ENCODE results near the gene SCPEP1.

- no peak for TF ChIP-seq EP300 (IDR thresholded peaks at IDR 0.05; ENCODE audit: borderline replicate concordance)
- TF ChIP-seq MAX (IDR thresholded peaks at IDR 0.05) = no peak
- no peak for TF ChIP-seq ZBTB7A (IDR thresholded peaks at IDR 0.05; ENCODE audit: low read depth)
- TF ChIP-seq EGR1 (IDR thresholded peaks at IDR 0.05) = no peak
- no peak for TF ChIP-seq CEBPB (IDR thresholded peaks at IDR 0.05)
- no peak for TF ChIP-seq FOXM1 (IDR thresholded peaks at IDR 0.05; ENCODE audit: borderline replicate concordance, low read depth)
- no peak for TF ChIP-seq CREB1 (IDR thresholded peaks at IDR 0.05; ENCODE audit: low read depth)
- no peak for TF ChIP-seq YY1 (IDR thresholded peaks at IDR 0.05; ENCODE audit: low read depth)
- TF ChIP-seq USF1 (IDR thresholded peaks at IDR 0.05) = no peak
- TF ChIP-seq TEAD4 (IDR thresholded peaks at IDR 0.05) = no peak
- TF ChIP-seq RAD21 (IDR thresholded peaks at IDR 0.05; ENCODE audit: low read depth) = no peak
- TF ChIP-seq TAF1 (IDR thresholded peaks at IDR 0.05; ENCODE audit: low read depth) = no peak
- no peak for TF ChIP-seq REST (IDR thresholded peaks at IDR 0.05; ENCODE audit: low read depth)
- no peak for TF ChIP-seq TCF12 (IDR thresholded peaks at IDR 0.05; ENCODE audit: low read depth)
Observed at GRCh38 chr17:56995766-56996165, 17.8 kb downstream of the SCPEP1 start.

Data from Ishikawa (cell line).